HG03342 (cell line): Measurements from ENCODE around the gene BBS5.
"Not testable (repeated sequence)": the region's sequence is repeated elsewhere in the genome, so short reads cannot be mapped to it uniquely, and the experiment has no call there.

Source experiments
- ATAC-seq: cut with Tn5 transposase; IDR thresholded peaks from one replicate; pipeline ENCODE4 v1.9.1; 2021; ENCODE audit warnings: mild to moderate bottlenecking, moderate library complexity; ENCODE audit not compliant: unreplicated experiment

BBS5 gene

GRCh38 chr2:169485650-169486138 is 6.4 kb downstream of the BBS5 start:
- ATAC-seq = no peak

- ATAC-seq = no peak
Measured at GRCh38 chr2:169486487-169486886, 7.2 kb downstream of the BBS5 start.

- ATAC-seq = no peak
Measured at GRCh38 chr2:169490834-169491233, 11.5 kb downstream of the BBS5 start.

GRCh38 chr2:169491378-169491777 is 12.1 kb downstream of the BBS5 start:
- ATAC-seq = no peak

- no peak for ATAC-seq
Measured at GRCh38 chr2:169493360-169493759, 14.1 kb downstream of the BBS5 start.

GRCh38 chr2:169495310-169495928 is 16.1 kb downstream of the BBS5 start:
- no peak for ATAC-seq

GRCh38 chr2:169504651-169505050 is 25.4 kb downstream of the BBS5 start:
- no peak for ATAC-seq

GRCh38 chr2:169507698-169508097 is 28.4 kb downstream of the BBS5 start:
- no peak for ATAC-seq

GRCh38 chr2:169509298-169509885 is 30.1 kb downstream of the BBS5 start, which contains the start of gene KLHL41:
Gene KLHL41 (plus strand): TSS chr2:169509702. CDS start chr2:169509779, 77 bp downstream.
- ATAC-seq = no peak

- ATAC-seq = no peak
Measured at GRCh38 chr2:169509955-169510354, 30.7 kb downstream of the BBS5 start.

- no peak for ATAC-seq
Measured at GRCh38 chr2:169510496-169510895, 31.2 kb downstream of the BBS5 start.

GRCh38 chr2:169511818-169512217 is 32.5 kb downstream of the BBS5 start:
- ATAC-seq = no peak

GRCh38 chr2:169512525-169512924 is 33.2 kb downstream of the BBS5 start:
- no peak for ATAC-seq

- ATAC-seq = no peak
Measured at GRCh38 chr2:169513094-169513493, 33.8 kb downstream of the BBS5 start.

GRCh38 chr2:169513926-169514325 is 34.6 kb downstream of the BBS5 start:
- no peak for ATAC-seq

GRCh38 chr2:169514758-169515157 is 35.5 kb downstream of the BBS5 start:
- not testable (repeated sequence) for ATAC-seq

- not testable (repeated sequence) for ATAC-seq
Measured at GRCh38 chr2:169516488-169516995, 37.2 kb downstream of the BBS5 start.

GRCh38 chr2:169520896-169521295 is 41.6 kb downstream of the BBS5 start:
- ATAC-seq = no peak

GRCh38 chr2:169523681-169524080 is 44.4 kb downstream of the BBS5 start:
- no peak for ATAC-seq

GRCh38 chr2:169525434-169525833 is 46.1 kb downstream of the BBS5 start:
- no peak for ATAC-seq

- no peak for ATAC-seq
Measured at GRCh38 chr2:169526451-169526850, 47.2 kb downstream of the BBS5 start.

GRCh38 chr2:169528271-169528701 is 49.0 kb downstream of the BBS5 start:
- peak; percentile 93 for ATAC-seq
